C1 segment of cervical spinal cord (tissue), 14 donors: Measurements from ENCODE around the gene EMP2.
"Not testable (repeated sequence)": the region's sequence is repeated elsewhere in the genome, so short reads cannot be mapped to it uniquely, and the experiment has no call there.

Experiments
- DNase-seq, 14 donors: peaks; one replicate each; lab custom pipeline; 2025; lab: John Stamatoyannopoulos, UW

EMP2 gene

GRCh38 chr16:10579965-10580882 is at the start of gene EMP2:
Gene EMP2 (minus strand): TSS chr16:10580598. CDS start chr16:10547617, 32,981 bp downstream.
- DNase-seq = peak in 6 of 14 donors; percentile 3 to 42 (median 18)

GRCh38 chr16:10629592-10629963 is 49.2 kb upstream of the EMP2 start:
- DNase-seq = no peak

- no peak for DNase-seq
Observed at GRCh38 chr16:10625595-10626357, 45.4 kb upstream of the EMP2 start.

- no peak for DNase-seq
Observed at GRCh38 chr16:10624527-10624926, 44.1 kb upstream of the EMP2 start.

- DNase-seq = no peak
Observed at GRCh38 chr16:10623059-10623458, 42.7 kb upstream of the EMP2 start.

GRCh38 chr16:10622036-10622921 is 41.9 kb upstream of the EMP2 start:
- DNase-seq = no peak

- DNase-seq = not testable (repeated sequence)
Observed at GRCh38 chr16:10621216-10621949, 41.0 kb upstream of the EMP2 start.

GRCh38 chr16:10620120-10620519 is 39.7 kb upstream of the EMP2 start:
- DNase-seq = no peak

GRCh38 chr16:10619271-10619849 is 39.0 kb upstream of the EMP2 start:
- DNase-seq = no peak

GRCh38 chr16:10618710-10619209 is 38.4 kb upstream of the EMP2 start:
- DNase-seq = no peak

GRCh38 chr16:10617662-10618420 is 37.4 kb upstream of the EMP2 start:
- no peak for DNase-seq

GRCh38 chr16:10616756-10617640 is 36.6 kb upstream of the EMP2 start:
- DNase-seq = peak in 4 of 14 donors; percentile 10 to 50 (median 29)

- DNase-seq = no peak
Observed at GRCh38 chr16:10616419-10616755, 36.0 kb upstream of the EMP2 start.

GRCh38 chr16:10614685-10615084 is 34.3 kb upstream of the EMP2 start:
- DNase-seq = no peak

GRCh38 chr16:10613785-10614485 is 33.5 kb upstream of the EMP2 start:
- DNase-seq = no peak

GRCh38 chr16:10612649-10613179 is 32.3 kb upstream of the EMP2 start:
- DNase-seq = no peak

GRCh38 chr16:10611825-10612342 is 31.5 kb upstream of the EMP2 start:
- no peak for DNase-seq
